ENCODE measurements around the gene RYK.

DNA sequence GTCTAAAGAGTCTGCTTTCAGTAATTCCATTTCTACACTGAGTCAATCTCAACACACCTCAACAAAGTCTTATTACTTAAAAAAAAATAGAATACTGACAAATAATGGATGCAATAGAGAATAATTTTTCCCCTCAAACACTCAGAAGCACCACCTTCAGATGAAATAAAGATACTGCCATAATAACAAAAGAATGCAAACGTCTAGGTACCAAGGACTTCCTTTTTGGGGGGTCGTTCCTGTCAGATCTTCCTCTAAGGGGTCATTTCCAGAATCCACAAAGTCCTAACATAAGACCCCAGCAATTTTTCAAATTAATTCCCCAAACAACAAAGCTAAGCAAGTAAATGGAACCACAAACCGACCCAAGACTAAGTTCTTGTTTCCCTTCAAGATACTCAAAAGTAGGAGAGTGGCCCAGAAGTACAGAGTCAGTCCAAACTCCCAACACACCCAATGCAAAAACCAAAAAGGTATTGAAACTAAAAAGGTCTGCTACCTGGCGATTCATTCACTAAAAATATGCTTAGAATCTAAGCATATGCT lies 1.3 kb downstream of the RYK start:
- TF ChIP-seq, protein P1, sequence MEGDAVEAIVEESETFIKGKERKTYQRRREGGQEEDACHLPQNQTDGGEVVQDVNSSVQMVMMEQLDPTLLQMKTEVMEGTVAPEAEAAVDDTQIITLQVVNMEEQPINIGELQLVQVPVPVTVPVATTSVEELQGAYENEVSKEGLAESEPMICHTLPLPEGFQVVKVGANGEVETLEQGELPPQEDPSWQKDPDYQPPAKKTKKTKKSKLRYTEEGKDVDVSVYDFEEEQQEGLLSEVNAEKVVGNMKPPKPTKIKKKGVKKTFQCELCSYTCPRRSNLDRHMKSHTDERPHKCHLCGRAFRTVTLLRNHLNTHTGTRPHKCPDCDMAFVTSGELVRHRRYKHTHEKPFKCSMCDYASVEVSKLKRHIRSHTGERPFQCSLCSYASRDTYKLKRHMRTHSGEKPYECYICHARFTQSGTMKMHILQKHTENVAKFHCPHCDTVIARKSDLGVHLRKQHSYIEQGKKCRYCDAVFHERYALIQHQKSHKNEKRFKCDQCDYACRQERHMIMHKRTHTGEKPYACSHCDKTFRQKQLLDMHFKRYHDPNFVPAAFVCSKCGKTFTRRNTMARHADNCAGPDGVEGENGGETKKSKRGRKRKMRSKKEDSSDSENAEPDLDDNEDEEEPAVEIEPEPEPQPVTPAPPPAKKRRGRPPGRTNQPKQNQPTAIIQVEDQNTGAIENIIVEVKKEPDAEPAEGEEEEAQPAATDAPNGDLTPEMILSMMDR (IDR thresholded peaks at IDR 0.05) = no peak
- TF ChIP-seq POLR2A (IDR thresholded peaks at IDR 0.05) = no peak

All from esophagus squamous epithelium (tissue), 4 donors.